HG03045 (cell line): Measurements from ENCODE around the gene NT5C1A.

Experiments used
- ATAC-seq: cut with Tn5 transposase; IDR thresholded peaks from one replicate; pipeline ENCODE4 v1.9.1; 2021; ENCODE audit warnings: mild to moderate bottlenecking, moderate library complexity; ENCODE audit not compliant: unreplicated experiment

Gene NT5C1A

DNA sequence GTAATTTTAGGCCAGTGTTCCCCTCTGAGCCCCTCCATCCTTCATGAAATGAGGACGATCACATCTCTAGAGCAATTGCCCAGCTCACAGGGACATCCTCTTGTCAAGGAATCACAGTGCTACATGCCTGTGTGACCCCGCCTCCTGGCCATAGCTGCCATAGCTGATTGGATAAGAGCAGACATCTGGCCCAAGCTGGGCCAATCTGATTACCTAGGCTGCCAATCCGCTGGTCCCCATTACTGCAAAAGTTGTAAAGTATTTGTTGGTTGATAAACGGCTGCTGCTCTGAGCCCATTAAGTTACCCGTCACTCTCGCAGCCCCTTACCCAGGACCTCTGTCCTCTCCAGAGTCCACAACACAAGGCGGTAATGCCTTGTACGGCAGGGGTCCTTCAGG, 8.3 kb downstream of the NT5C1A start:
- no peak for ATAC-seq

GRCh38 chr1:39662861-39663260, 9.0 kb downstream of the NT5C1A start:
- ATAC-seq, result no peak

DNA sequence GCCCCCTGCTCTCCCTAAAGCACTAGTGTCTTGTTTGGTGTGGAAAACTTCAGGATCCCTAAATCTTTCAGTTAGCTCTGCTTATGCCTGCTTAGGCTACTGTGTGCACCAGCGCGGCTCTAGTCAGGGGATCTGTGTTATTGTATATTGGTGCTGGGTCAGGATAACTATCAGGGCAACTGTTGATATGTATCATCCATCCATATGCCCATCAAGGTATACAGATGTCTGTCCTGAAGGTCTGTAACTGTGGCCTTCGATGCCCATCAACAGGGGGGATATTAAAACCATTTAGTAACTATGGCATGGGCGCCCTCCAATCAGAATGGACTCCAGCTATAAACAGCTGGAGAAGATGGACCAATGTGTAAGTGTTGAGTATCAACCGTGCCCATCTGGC, 12.4 kb downstream of the NT5C1A start:
- no peak for ATAC-seq

GRCh38 chr1:39659110-39659509, 12.8 kb downstream of the NT5C1A start:
- ATAC-seq, result no peak

GRCh38 chr1:39657923-39658485, 13.9 kb downstream of the NT5C1A start:
- ATAC-seq, result peak; percentile 42

DNA sequence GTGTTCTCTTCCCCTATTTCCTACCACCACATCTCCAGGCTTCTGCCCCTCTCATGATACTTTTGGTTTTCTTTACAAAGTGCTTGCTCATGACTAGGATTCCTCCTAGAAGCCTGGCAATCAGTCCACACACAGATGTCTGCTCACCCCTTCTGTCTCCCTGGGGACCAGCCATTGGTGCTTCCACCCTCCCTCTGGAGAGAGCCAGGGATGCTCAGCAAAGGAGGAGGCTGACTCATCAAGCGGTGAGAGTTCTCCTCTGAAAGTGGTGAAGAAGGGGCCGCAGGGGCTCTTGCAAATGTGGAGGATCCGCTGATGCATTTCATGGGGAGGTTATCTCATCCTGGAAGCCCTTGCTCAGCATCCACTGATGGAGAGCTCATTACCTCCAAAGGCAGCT, 14.5 kb downstream of the NT5C1A start:
- no peak for ATAC-seq

- no peak for ATAC-seq
Observed at GRCh38 chr1:39656391-39656790, 15.5 kb downstream of the NT5C1A start.

DNA sequence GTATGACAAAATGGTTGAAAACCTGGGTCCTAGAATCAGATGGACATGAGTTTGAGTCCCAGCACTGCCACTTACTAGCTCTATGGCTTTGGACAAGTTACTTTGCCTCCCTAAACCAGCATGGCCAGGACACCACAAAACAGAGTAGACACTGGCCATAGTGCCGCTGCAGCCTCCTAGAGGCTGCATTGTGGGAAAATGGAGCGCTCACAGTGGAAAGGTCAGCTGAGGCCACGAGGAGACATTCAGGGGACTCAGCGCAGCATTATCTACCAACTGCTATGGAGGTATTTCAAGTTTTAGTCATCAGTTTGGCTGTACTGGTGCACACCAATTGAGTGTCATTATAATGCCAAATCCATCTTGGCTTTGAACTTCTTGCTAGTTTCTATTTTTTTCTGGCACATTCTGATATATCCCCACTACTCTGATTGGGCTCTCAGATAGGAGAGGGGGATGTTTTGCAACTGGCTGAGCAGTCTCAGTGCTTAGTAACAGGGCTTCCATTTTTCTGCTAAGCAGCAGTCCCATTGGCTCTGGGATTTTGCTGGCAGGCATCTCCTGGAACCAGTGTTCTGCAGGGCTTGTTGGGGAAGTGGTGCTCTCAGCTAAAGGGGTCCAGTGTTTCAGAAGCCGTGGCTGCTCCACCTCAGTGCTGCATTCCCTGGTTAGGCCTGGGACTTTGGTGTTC, 16.2 kb downstream of the NT5C1A start:
- ATAC-seq, result no peak

DNA sequence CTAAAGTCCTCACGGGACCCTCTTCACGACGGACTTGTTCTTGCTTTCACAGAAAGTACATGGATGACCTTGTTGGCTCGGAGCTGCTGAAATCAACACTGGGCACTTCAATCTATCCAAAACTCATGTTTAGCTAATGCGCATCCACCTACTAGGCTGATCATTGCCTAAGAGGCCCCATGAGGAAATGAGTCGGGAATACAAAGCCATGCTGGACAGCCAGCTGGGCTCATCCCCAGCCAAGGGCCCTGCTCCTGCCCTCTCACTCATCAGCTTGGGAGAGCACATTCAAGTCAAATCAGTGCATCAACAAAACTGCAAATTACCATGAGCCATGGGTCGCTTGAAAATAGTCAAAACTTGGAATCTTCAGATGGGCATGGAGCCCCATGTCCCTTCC, 17.6 kb downstream of the NT5C1A start:
- ATAC-seq, result no peak

DNA sequence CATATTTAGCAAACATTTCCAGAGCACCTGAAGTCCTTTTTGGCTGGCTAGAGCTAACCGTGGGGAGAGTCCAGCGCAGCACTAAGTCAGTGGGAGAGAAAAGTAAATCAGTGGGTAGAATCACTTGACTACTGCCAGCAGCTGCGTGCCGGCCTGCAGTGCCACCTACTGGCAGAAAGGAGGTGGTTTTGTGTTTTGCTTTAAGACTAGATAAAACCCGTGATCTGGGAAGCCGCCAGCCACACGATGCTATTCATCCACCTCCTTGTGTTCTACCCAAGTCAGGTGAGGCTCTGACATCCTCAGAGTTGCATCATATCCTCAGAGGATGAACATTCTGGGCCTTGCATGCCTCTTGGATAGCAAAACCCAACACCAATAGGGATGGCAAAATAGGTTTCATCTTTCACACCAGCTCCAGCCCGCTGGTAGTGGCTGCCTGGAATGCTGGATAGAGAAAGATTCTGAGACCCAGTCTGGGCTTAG, 18.3 kb downstream of the NT5C1A start:
- ATAC-seq, result no peak

- ATAC-seq, result no peak
Observed at GRCh38 chr1:39652554-39652953, 19.4 kb downstream of the NT5C1A start.

DNA sequence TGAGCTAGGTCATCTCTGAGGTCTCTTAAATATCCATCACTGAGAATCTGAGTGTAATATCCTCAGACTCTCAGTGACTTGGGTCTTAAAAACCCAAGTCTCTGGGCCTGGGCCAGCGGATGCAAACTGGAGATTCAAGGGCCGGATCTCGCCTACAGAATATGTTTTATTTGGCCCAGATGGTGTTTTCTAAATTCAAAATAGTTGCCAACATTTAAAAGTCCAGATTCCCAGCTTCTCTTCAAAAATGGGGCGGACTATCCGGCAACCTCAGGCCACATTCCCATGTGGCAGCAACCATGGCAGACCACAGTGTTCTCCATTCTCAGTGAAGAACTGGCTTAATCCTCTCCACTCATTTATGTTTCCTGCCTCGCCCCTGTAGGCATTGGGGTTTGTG, 19.8 kb downstream of the NT5C1A start:
- no peak for ATAC-seq

DNA sequence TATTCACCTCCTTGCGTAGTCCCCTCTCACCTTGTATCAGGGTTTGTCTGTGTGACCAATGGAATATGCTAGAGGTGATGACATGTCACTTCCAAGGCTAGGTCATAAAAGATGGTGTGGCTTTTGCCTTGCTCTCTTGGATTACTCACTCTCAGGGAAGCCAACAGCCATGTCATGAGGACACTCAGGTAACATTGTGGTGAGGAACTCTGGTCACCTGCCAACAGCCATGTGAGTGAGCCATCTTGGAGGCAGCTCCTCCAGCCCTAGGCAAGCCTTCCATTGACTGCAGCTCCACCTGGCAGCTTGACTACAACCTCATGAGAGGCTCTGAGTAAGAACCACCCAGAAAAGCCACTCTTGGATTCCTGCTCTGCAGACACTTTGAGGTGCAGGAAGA, 21.5 kb downstream of the NT5C1A start:
- no peak for ATAC-seq

DNA sequence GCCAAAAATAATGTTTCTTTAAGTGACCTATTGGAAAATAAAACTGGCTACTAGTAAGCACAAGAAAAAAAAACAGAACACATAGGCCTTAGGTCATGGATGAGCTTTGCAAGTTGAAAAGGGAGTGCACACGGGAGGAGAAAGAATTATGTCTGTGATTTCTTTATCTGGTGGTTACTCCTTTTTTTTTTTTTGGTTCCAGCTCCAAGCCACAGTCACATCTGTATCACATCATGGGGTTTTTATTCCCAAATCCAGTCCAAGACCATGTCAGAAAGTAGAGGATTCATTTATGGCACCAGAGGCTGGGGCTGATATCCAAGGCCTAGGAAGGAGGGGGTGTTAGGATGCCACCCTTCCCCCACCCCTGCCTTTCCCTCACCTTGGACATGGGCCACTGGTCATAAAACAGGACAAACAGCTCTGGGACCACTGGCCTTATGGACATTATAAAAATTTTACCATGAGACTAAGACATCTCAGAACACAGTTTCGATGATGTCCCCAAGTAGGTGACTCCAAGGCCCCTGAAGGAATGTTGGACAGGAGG, 22.2 kb downstream of the NT5C1A start:
- ATAC-seq, result no peak

GRCh38 chr1:39648496-39648895, 23.4 kb downstream of the NT5C1A start:
- ATAC-seq, result no peak

DNA sequence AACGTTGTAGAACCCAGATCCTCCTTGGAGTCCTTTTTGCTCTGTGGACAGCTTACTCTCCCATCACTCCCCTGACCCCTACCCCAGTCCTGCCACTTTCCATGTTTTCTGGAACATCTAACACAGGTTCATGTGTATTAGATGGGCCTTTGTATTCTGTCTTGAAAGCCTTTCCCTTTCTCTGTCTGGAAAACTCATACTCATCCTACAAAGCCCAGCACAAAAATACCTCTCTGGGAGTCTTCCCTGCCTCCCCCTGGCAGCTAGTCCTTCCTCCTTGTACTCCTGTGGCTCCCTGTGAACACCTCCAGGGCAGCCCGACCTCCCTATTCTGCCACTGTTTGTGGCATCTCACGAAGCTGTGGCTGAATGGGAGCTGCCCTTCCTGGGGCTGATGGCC, 24.7 kb downstream of the NT5C1A start:
- no peak for ATAC-seq

DNA sequence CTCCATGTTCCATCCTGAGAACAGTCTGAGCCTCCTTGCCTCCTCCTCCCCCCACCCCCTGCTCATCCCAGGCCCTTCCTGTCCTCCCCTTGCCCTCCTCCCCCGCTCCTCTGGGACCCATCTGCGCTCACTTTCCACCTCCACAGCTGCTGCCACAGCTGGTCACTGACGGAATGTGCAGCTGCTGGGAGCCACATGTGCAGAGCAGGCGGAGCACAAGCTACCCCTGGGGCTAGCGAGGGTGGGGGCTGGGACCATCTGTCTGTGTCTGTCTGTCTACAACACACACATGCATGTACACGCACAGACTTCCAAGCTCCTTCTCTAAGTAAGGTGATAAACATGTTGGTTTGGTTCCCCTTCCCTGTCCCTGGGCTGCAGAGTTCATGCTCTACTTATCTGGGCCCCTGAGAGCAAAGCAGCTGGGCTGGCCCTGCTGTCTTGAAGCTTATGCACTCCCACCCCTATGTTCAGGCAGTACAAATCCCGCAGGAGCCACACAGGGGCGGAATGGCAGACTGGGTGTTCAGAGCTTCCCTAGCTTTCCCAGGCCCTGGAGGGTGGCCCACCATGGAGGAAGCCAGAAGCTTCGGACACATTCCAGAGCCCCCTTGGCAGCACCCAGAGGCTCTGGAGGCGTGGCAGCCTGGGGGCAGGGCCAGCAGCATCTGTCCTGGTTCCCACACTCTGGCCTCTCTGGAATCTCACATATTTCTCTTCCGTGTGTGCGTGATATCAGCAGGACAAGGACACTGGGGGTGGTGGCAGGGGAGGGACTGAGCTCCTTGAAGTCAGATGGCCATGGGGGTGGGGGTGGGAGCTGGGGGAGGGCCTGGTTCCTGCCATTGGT, 25.4 kb downstream of the NT5C1A start:
- ATAC-seq, result no peak

- ATAC-seq, result no peak
Observed at GRCh38 chr1:39645411-39646043, 26.4 kb downstream of the NT5C1A start.

- no peak for ATAC-seq
Observed at GRCh38 chr1:39643705-39644104, 28.2 kb downstream of the NT5C1A start.

DNA sequence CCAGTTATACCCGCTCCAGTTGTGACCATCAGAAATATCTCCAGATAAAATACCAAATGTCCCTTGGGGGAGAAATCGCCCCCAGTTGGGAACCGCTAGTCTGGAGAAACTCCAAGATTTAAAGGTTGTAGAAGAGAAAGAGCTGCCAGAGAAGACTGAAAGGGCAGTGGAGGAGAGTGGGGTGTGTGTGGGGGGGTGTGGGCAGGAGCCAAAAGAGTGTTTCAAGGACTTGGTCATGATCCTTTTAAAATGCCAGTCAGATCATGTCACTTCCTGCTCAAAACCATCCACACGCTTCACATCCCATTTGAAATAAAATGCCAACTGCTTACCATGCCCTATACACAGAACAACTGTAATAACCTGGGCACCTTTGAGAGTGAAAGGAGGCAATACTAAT, 29.1 kb downstream of the NT5C1A start:
- ATAC-seq, result no peak

GRCh38 chr1:39640861-39641260, 31.0 kb downstream of the NT5C1A start:
- ATAC-seq, result no peak
